ENCODE data around the gene SAMSN1. TPM values are rescaled to one million over a fixed set of nuclear protein-coding genes. Genes with fewer than 3 reads are reported as not detected.

Gene SAMSN1
- total and polyA plus RNA-seq, 9 of the 15 experiments (the other 6 are each of a cell fraction or from before 2014, with no cell fraction given), result 101 to 223 (median 159) TPM

- TF ChIP-seq MTF1 (CRISPR knock-in tag; IDR thresholded peaks at IDR 0.05; ENCODE audit: borderline replicate concordance), result no peak
- no peak for TF ChIP-seq USF1 (CRISPR knock-in tag; IDR thresholded peaks at IDR 0.05)
- TF ChIP-seq ATF7 (IDR thresholded peaks at IDR 0.05), result peak; percentile 76
- TF ChIP-seq CTBP1 (IDR thresholded peaks at IDR 0.05; ENCODE audit: borderline replicate concordance), result peak; percentile 87; the same call in 1 of the 2 replicates
- TF ChIP-seq ESRRA (IDR thresholded peaks at IDR 0.05; ENCODE audit: borderline replicate concordance, low read depth), result peak; percentile 64
- TF ChIP-seq ZFX (CRISPR knock-in tag; IDR thresholded peaks at IDR 0.05), result peak; percentile 53; the same call in 1 of the 2 replicates
- TF ChIP-seq ZNF507 (tag; conservative IDR thresholded peaks at IDR 0.05), result no peak
- no peak for TF ChIP-seq CGGBP1 (CRISPR knock-in tag; IDR thresholded peaks at IDR 0.05)
- TF ChIP-seq SRSF9 (IDR thresholded peaks at IDR 0.05; ENCODE audit: borderline replicate concordance, low read depth, low read length), result no peak
- no peak for TF ChIP-seq PCBP2 (IDR thresholded peaks at IDR 0.05; ENCODE audit: low read depth, low read length, poor library complexity, severe bottlenecking)
- no peak for TF ChIP-seq CREB5 (CRISPR knock-in tag; IDR thresholded peaks at IDR 0.05)
- peak; percentile 87; the same call in 1 of the 2 replicates for TF ChIP-seq MTA3 (IDR thresholded peaks at IDR 0.05; ENCODE audit: borderline replicate concordance)
- peak; percentile 58; the same call in 1 of the 2 replicates for TF ChIP-seq CREM (IDR thresholded peaks at IDR 0.05; ENCODE audit: low read depth)
- TF ChIP-seq PML (IDR thresholded peaks at IDR 0.05; ENCODE audit: low read length), result peak; percentile 97
- TF ChIP-seq TSHZ1 (CRISPR knock-in tag; IDR thresholded peaks at IDR 0.05), result no peak
- TF ChIP-seq ZNF12 (CRISPR knock-in tag; IDR thresholded peaks at IDR 0.05), result no peak
- TF ChIP-seq SETDB1 (IDR thresholded peaks at IDR 0.05; ENCODE audit: low read length), result no peak
- peak; percentile 88 for TF ChIP-seq ZNF644 (tag; IDR thresholded peaks at IDR 0.05; ENCODE audit: low read depth)
- TF ChIP-seq EGR1 (conservative IDR thresholded peaks at IDR 0.05), result no peak
- no peak for TF ChIP-seq RBM17 (IDR thresholded peaks at IDR 0.05; ENCODE audit: borderline replicate concordance, low read depth, low read length)
These were observed 91.8 kb downstream of the SAMSN1 start (continued) for GRCh38 chr21:14454016-14455009.

Measured in K562 (cell line).